ENCODE measurements around the gene TUBA3D. TPM values are rescaled to one million over a fixed set of nuclear protein-coding genes. Genes with fewer than 3 reads are reported as not detected.

The TUBA3D gene
- total and polyA plus RNA-seq, 2 of the 13 experiments (the other 11 are each of a cell fraction or from before 2014, with no cell fraction given), result not detected

DNA sequence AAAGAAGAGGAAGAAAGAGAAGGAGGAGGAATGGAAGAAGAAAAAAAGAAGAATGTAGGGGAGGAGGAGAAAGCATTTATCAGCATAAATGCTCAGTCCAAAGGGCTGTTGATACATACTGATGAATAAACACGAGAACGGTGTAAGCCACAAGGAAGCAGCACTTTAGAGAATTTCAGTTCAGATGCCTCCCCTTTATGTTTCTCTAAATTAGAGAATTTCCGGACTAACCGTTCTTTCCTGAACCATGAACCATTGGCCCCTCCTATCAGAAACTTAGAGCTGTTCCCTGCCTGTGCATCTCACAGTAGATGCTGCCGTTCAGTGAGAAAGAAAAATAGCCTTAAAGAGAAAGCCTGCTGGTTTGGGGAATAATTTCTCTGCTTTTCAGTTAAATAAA is 49.2 kb upstream of the TUBA3D start:
- no peak overlapping the region for H3K27ac ChIP-seq (ENCODE audit: extremely low read length, insufficient read depth, low read length)
- FAIRE-seq (no peak), DNase-seq (ENCODE audit: low spot score) (no peak), ATAC-seq (no peak)
- ChIA-PET CTCF (ENCODE audit: low intra/inter-chr PET ratio, low total read pairs) (no interaction called here), POLR2A (no interaction called here)
- H3K4me3 ChIP-seq (replicated peaks in 1 of 3; ENCODE audit: insufficient read depth in 1 of 3, low read depth in 2 of 3, low read length in 3 of 3), result no peak overlapping the region
- no peaks in the 10 kb centered on the region for H4K20me1 ChIP-seq (ENCODE audit: insufficient read depth, low read length)
- WGBS (ENCODE audit: low lambda C conversion rate), result 7% methylated on average over 5 of the region's 5 CpGs
- H2AFZ ChIP-seq (ENCODE audit: low read length), result no peak overlapping the region
- no peak for TF ChIP-seq ZNF546 (CRISPR knock-in tag; conservative IDR thresholded peaks at IDR 0.05)
- TF ChIP-seq BHLHE40 (IDR thresholded peaks at IDR 0.05; ENCODE audit: low read length), result no peak
- no peak for TF ChIP-seq ZNF616 (CRISPR knock-in tag; IDR thresholded peaks at IDR 0.05; ENCODE audit: low read depth)
- TF ChIP-seq HNRNPH1 (optimal IDR thresholded peaks at IDR 0.05; ENCODE audit: low read depth, low read length), result no peak
- no peak overlapping the region for H3K4me2 ChIP-seq (ENCODE audit: low read depth, low read length)
- no peaks in the 10 kb centered on the region for H3K36me3 ChIP-seq (replicated peaks in 1 of 2; ENCODE audit: control insufficient read depth in 1 of 2, insufficient read depth in 2 of 2, low read length in 2 of 2)
- no TSS peak for BruUV-seq (replicated peaks)
- peaks cover 5 to 54% of the 10 kb centered on the region in 2 experiments; a peak in 4 of 5 replicates for H3K27me3 ChIP-seq (ENCODE audit: control insufficient read depth in 1 of 2, insufficient read depth in 2 of 2, low read length in 2 of 2)
- in situ Hi-C loops (cut with HindIII; ENCODE audit: extremely low pct_ligation_motif_present, low pct_unique_long_range_greater_than_20kb), result no loop called here
- no peaks in the 10 kb centered on the region for H3K79me2 ChIP-seq (ENCODE audit: insufficient read depth, low read length)
- H3K9me3 ChIP-seq (ENCODE audit: low read length), result no peaks in the 10 kb centered on the region
- intact Hi-C loops (cut with micrococcal nuclease; ENCODE audit: unreplicated experiment), result no loop called here
- H3K9ac ChIP-seq (ENCODE audit: insufficient read depth, low read depth, low read length), result no peak overlapping the region
- H3K4me1 ChIP-seq (ENCODE audit: insufficient read depth, low read length), result no peaks in the 10 kb centered on the region

DNA sequence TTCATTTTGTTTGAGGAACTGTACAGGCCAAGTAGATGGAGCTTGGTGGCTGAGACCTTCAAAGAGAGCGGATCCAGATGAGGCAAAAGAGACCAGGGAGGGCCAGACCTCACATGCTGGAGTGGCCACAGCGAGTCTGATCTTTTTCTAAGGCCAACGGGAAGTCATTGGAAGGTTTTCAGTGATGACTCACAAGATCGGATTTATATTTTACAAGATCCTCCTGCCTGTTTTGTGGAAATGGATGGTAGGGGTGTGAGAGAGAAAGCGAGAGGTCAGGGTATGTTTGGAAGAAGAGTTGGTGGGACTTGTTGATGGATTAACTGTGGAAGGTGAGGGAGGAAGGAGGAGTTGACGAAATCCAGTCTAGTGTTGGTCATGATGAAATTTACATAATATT is 44.6 kb upstream of the TUBA3D start:
- Histone ChIP-seq H3K36me3 (replicated peaks in 1 of 2; ENCODE audit: control insufficient read depth in 1 of 2, insufficient read depth in 2 of 2, low read length in 2 of 2) (no peaks in the 10 kb centered on the region), H3K4me2 (ENCODE audit: low read depth, low read length) (no peak overlapping the region), H3K27ac (ENCODE audit: extremely low read length, insufficient read depth, low read length) (no peak overlapping the region), H3K79me2 (ENCODE audit: insufficient read depth, low read length) (no peaks in the 10 kb centered on the region), H3K9ac (ENCODE audit: insufficient read depth, low read depth, low read length) (no peak overlapping the region), H4K20me1 (ENCODE audit: insufficient read depth, low read length) (no peaks in the 10 kb centered on the region), H3K27me3 (ENCODE audit: control insufficient read depth in 1 of 2, insufficient read depth in 2 of 2, low read length in 2 of 2) (peaks cover 5 to 35% of the 10 kb centered on the region in 2 experiments; a peak in 3 of 5 replicates), H3K4me3 (replicated peaks in 1 of 3; ENCODE audit: insufficient read depth in 1 of 3, low read depth in 2 of 3, low read length in 3 of 3) (no peak overlapping the region), H3K4me1 (ENCODE audit: insufficient read depth, low read length) (no peaks in the 10 kb centered on the region), H3K9me3 (ENCODE audit: low read length) (no peaks in the 10 kb centered on the region), H2AFZ (ENCODE audit: low read length) (no peak overlapping the region)
- in situ Hi-C loops (cut with HindIII; ENCODE audit: extremely low pct_ligation_motif_present, low pct_unique_long_range_greater_than_20kb), result no loop called here
- WGBS (ENCODE audit: low lambda C conversion rate), result 3% methylated on average over 6 of the region's 6 CpGs
- FAIRE-seq, result no peak
- no peak for DNase-seq (ENCODE audit: low spot score)
- ChIA-PET CTCF (ENCODE audit: low intra/inter-chr PET ratio, low total read pairs) (no interaction called here), POLR2A (no interaction called here)
- intact Hi-C loops (cut with micrococcal nuclease; ENCODE audit: unreplicated experiment), result no loop called here
- ATAC-seq, result no peak
- BruUV-seq (replicated peaks), result no TSS peak
- TF ChIP-seq, protein P1, sequence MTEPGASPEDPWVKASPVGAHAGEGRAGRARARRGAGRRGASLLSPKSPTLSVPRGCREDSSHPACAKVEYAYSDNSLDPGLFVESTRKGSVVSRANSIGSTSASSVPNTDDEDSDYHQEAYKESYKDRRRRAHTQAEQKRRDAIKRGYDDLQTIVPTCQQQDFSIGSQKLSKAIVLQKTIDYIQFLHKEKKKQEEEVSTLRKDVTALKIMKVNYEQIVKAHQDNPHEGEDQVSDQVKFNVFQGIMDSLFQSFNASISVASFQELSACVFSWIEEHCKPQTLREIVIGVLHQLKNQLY (CRISPR knock-in tag; IDR thresholded peaks at IDR 0.05), result no peak
- no peak for TF ChIP-seq PPARG (CRISPR knock-in tag; conservative IDR thresholded peaks at IDR 0.05)
- TF ChIP-seq ZNF7 (CRISPR knock-in tag; IDR thresholded peaks at IDR 0.05), result no peak
- TF ChIP-seq FIP1L1 (IDR thresholded peaks at IDR 0.05; ENCODE audit: borderline replicate concordance, insufficient read depth, low read depth, low read length), result no peak
- TF ChIP-seq SNAI1 (CRISPR knock-in tag; IDR thresholded peaks at IDR 0.05; ENCODE audit: borderline replicate concordance), result no peak
- no peak for TF ChIP-seq ZNF326 (CRISPR knock-in tag; IDR thresholded peaks at IDR 0.05; ENCODE audit: borderline replicate concordance)
- TF ChIP-seq, protein P2, sequence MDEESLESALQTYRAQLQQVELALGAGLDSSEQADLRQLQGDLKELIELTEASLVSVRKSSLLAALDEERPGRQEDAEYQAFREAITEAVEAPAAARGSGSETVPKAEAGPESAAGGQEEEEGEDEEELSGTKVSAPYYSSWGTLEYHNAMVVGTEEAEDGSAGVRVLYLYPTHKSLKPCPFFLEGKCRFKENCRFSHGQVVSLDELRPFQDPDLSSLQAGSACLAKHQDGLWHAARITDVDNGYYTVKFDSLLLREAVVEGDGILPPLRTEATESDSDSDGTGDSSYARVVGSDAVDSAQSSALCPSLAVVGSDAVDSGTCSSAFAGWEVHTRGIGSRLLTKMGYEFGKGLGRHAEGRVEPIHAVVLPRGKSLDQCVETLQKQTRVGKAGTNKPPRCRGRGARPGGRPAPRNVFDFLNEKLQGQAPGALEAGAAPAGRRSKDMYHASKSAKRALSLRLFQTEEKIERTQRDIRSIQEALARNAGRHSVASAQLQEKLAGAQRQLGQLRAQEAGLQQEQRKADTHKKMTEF (CRISPR knock-in tag; IDR thresholded peaks at IDR 0.05), result no peak
- TF ChIP-seq ZNF33A (CRISPR knock-in tag; IDR thresholded peaks at IDR 0.05; ENCODE audit: borderline replicate concordance), result no peak
- no peak for TF ChIP-seq MIXL1 (CRISPR knock-in tag; IDR thresholded peaks at IDR 0.05)
- TF ChIP-seq, protein P3, sequence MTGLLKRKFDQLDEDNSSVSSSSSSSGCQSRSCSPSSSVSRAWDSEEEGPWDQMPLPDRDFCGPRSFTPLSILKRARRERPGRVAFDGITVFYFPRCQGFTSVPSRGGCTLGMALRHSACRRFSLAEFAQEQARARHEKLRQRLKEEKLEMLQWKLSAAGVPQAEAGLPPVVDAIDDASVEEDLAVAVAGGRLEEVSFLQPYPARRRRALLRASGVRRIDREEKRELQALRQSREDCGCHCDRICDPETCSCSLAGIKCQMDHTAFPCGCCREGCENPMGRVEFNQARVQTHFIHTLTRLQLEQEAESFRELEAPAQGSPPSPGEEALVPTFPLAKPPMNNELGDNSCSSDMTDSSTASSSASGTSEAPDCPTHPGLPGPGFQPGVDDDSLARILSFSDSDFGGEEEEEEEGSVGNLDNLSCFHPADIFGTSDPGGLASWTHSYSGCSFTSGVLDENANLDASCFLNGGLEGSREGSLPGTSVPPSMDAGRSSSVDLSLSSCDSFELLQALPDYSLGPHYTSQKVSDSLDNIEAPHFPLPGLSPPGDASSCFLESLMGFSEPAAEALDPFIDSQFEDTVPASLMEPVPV (CRISPR knock-in tag; IDR thresholded peaks at IDR 0.05), result no peak
- no peak for TF ChIP-seq IKZF1 (IDR thresholded peaks at IDR 0.05)

Measured in HepG2 (cell line).